Measurements from ENCODE around the gene BMP7. TPM values are rescaled to one million over a fixed set of nuclear protein-coding genes. Genes with fewer than 3 reads are reported as not detected.

BMP7 gene
- total and polyA plus RNA-seq, 2 donors (not counting 3 experiments of a cell fraction or from before 2014, with no cell fraction given), result not detected

DNA sequence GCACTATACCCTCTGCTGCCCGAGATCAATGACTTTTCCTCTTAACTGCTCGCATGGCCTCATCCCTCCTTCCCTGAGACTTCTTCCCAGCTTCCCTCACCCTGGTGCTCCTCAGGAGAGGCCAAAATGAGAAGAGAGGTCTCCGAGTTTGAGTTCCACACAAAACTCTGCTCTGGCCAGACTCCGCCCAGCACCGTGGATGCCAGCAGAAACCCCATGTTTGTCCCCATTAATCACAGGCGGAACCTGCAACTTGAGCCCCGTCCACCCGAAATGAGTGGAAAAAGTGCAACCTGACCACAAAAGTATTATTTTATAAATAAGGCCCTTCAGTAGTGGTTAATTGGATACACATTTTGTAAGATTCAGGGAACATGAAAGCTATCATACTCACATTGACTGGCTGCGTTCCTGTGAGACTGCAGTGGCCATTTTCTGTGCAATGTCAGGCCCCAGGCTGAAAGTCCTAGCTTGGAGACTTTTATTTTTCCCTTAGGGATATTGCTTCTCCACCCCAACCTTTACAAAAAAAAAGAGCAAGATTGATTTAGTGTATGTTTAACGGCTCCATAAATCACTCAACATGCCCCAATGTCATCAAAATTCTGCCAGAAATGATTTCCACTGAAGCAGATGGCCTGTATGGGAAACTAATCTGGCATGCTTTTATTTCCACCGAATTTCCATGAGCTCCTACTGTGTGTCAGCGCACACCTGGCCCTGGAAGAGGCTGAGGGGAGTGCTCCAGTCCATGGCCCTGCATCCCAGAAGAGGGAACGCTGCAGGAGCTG, 134.6 kb downstream of the BMP7 start:
- no peak for FAIRE-seq
- CTCF ChIA-PET, result no interaction called here

DNA sequence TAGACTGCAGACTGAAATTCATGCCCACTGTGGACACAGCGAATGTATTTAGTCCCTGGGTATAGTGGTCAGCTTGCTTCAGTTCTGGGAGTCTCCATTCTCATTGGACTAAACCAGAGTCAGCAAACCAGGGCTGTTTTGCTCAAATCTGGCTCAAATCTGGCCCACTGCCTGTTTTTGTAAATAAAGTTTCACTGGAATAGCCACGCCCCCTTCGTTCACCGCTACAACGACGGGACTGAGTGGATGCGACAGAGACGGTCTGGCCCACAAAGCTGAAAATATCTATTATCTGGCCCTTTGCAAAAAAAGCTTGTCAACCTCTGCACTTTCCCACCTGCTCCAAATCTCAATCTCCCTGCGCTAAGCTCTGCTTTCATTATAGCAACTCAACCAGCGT, 135.4 kb downstream of the BMP7 start:
- H3K79me2 ChIP-seq (ENCODE audit: control insufficient read depth, insufficient read depth, low read length), result no peaks in the 10 kb centered on the region
- no peak overlapping the region for H3K4me3 ChIP-seq (replicated peaks in 1 of 3; ENCODE audit: insufficient read depth in 1 of 3, low read depth in 1 of 3, low read length in 3 of 3)
- H3K27ac ChIP-seq (ENCODE audit: insufficient read depth, low read depth, low read length), result no peak overlapping the region
- ChIA-PET POLR2A (no interaction called here), CTCF (no interaction called here)
- H2AFZ ChIP-seq (ENCODE audit: low read depth, low read length), result no peak overlapping the region
- dilution Hi-C loops (cut with MboI; ENCODE audit: extremely low pct_ligation_motif_present, low sequenced_read_pairs), result no loop called here
- no peaks in the 10 kb centered on the region for H3K36me3 ChIP-seq (ENCODE audit: control insufficient read depth in 2 of 2, extremely low read depth in 1 of 2, insufficient read depth in 2 of 2, low read length in 2 of 2)
- intact Hi-C loops (cut with micrococcal nuclease), result no loop called here
- H3K9me1 ChIP-seq (replicated peaks; ENCODE audit: control insufficient read depth, extremely low read depth, insufficient read depth, low read length), result no peaks in the 10 kb centered on the region
- H3K4me1 ChIP-seq (ENCODE audit: control insufficient read depth, extremely low read depth, insufficient read depth, low read length), result no peaks in the 10 kb centered on the region
- no peaks in the 10 kb centered on the region for H4K20me1 ChIP-seq (replicated peaks; ENCODE audit: control insufficient read depth, extremely low read depth, insufficient read depth, low read length)
- BruUV-seq (replicated peaks), result no TSS peak
- no peak for TF ChIP-seq FOS (IDR thresholded peaks at IDR 0.05; ENCODE audit: borderline replicate concordance, insufficient read depth, low read length)
- TF ChIP-seq EZH2 (IDR thresholded peaks at IDR 0.05; ENCODE audit: borderline replicate concordance, low read depth, low read length, severe bottlenecking), result no peak
- no peak for TF ChIP-seq POLR2A (IDR thresholded peaks at IDR 0.05; ENCODE audit: low read depth, low read length)
- TF ChIP-seq JUN (IDR thresholded peaks at IDR 0.05; ENCODE audit: borderline replicate concordance, insufficient read depth, insufficient read length, low read depth), result no peak
- TF ChIP-seq POLR2AphosphoS5 (IDR thresholded peaks at IDR 0.05; ENCODE audit: insufficient read depth, low read depth, low read length), result no peak
- TF ChIP-seq, protein P1, sequence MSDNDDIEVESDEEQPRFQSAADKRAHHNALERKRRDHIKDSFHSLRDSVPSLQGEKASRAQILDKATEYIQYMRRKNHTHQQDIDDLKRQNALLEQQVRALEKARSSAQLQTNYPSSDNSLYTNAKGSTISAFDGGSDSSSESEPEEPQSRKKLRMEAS (IDR thresholded peaks at IDR 0.05; ENCODE audit: insufficient read depth, insufficient read length), result no peak
- TF ChIP-seq, protein P2, sequence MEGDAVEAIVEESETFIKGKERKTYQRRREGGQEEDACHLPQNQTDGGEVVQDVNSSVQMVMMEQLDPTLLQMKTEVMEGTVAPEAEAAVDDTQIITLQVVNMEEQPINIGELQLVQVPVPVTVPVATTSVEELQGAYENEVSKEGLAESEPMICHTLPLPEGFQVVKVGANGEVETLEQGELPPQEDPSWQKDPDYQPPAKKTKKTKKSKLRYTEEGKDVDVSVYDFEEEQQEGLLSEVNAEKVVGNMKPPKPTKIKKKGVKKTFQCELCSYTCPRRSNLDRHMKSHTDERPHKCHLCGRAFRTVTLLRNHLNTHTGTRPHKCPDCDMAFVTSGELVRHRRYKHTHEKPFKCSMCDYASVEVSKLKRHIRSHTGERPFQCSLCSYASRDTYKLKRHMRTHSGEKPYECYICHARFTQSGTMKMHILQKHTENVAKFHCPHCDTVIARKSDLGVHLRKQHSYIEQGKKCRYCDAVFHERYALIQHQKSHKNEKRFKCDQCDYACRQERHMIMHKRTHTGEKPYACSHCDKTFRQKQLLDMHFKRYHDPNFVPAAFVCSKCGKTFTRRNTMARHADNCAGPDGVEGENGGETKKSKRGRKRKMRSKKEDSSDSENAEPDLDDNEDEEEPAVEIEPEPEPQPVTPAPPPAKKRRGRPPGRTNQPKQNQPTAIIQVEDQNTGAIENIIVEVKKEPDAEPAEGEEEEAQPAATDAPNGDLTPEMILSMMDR (IDR thresholded peaks at IDR 0.05; ENCODE audit: extremely low read depth in 1 of 2, insufficient read depth in 1 of 2, low read depth in 1 of 2, low read length in 2 of 2), result no peak
- TF ChIP-seq MYC (IDR thresholded peaks at IDR 0.05; ENCODE audit: low read depth, low read length), result no peak
- TF ChIP-seq GATA2 (IDR thresholded peaks at IDR 0.05; ENCODE audit: insufficient read depth, insufficient read length, low read depth, low read length), result no peak
- no peaks in the 10 kb centered on the region for H3K27me3 ChIP-seq (ENCODE audit: control insufficient read depth in 2 of 2, insufficient read depth in 2 of 2, low read length in 2 of 2)
- H3K9me3 ChIP-seq (replicated peaks; ENCODE audit: control insufficient read depth, insufficient read depth, low read length), result no peaks in the 10 kb centered on the region
- FAIRE-seq (no peak), DNase-seq (ENCODE audit: low read depth, low spot score) (no peak)
- H3K9ac ChIP-seq (replicated peaks; ENCODE audit: extremely low read depth, insufficient read depth, low read length), result no peak overlapping the region
- H3K4me2 ChIP-seq (ENCODE audit: insufficient read depth, low read length), result no peak overlapping the region

More for the DNA sequence above, 134.6 kb downstream of the BMP7 start:
- H3K9me1 ChIP-seq (replicated peaks; ENCODE audit: control insufficient read depth, extremely low read depth, insufficient read depth, low read length), result no peaks in the 10 kb centered on the region
- dilution Hi-C loops (cut with MboI; ENCODE audit: extremely low pct_ligation_motif_present, low sequenced_read_pairs), result no loop called here
- no peak overlapping the region for H3K27ac ChIP-seq (ENCODE audit: insufficient read depth, low read depth, low read length)
- TF ChIP-seq JUN (IDR thresholded peaks at IDR 0.05; ENCODE audit: borderline replicate concordance, insufficient read depth, insufficient read length, low read depth), result no peak
- TF ChIP-seq GATA2 (IDR thresholded peaks at IDR 0.05; ENCODE audit: insufficient read depth, insufficient read length, low read depth, low read length), result no peak
- H3K4me3 ChIP-seq (replicated peaks in 1 of 3; ENCODE audit: insufficient read depth in 1 of 3, low read depth in 1 of 3, low read length in 3 of 3), result no peak overlapping the region
- no peak overlapping the region for H3K9ac ChIP-seq (replicated peaks; ENCODE audit: extremely low read depth, insufficient read depth, low read length)
- no peaks in the 10 kb centered on the region for H4K20me1 ChIP-seq (replicated peaks; ENCODE audit: control insufficient read depth, extremely low read depth, insufficient read depth, low read length)
- no peaks in the 10 kb centered on the region for H3K36me3 ChIP-seq (ENCODE audit: control insufficient read depth in 2 of 2, extremely low read depth in 1 of 2, insufficient read depth in 2 of 2, low read length in 2 of 2)
- H3K4me1 ChIP-seq (ENCODE audit: control insufficient read depth, extremely low read depth, insufficient read depth, low read length), result no peaks in the 10 kb centered on the region
- intact Hi-C loops (cut with micrococcal nuclease), result no loop called here
- H3K9me3 ChIP-seq (replicated peaks; ENCODE audit: control insufficient read depth, insufficient read depth, low read length), result no peaks in the 10 kb centered on the region
- BruUV-seq (replicated peaks), result no TSS peak
- H3K4me2 ChIP-seq (ENCODE audit: insufficient read depth, low read length), result no peak overlapping the region
- H3K27me3 ChIP-seq (ENCODE audit: control insufficient read depth in 2 of 2, insufficient read depth in 2 of 2, low read length in 2 of 2), result no peaks in the 10 kb centered on the region
- POLR2A ChIA-PET, result no interaction called here
- no peak overlapping the region for H2AFZ ChIP-seq (ENCODE audit: low read depth, low read length)
- no peak for DNase-seq (ENCODE audit: low read depth, low spot score)
- no peaks in the 10 kb centered on the region for H3K79me2 ChIP-seq (ENCODE audit: control insufficient read depth, insufficient read depth, low read length)

All from endothelial cell of umbilical vein (primary cell).